Measurements from ENCODE around the gene TMEM181.

The TMEM181 gene

GRCh38 chr6:158565482-158566040 is 5.7 kb downstream of the TMEM181 start:
- DNase-seq = no peak

- no peak for DNase-seq
Measured at GRCh38 chr6:158566207-158566818, 6.4 kb downstream of the TMEM181 start.

DNA sequence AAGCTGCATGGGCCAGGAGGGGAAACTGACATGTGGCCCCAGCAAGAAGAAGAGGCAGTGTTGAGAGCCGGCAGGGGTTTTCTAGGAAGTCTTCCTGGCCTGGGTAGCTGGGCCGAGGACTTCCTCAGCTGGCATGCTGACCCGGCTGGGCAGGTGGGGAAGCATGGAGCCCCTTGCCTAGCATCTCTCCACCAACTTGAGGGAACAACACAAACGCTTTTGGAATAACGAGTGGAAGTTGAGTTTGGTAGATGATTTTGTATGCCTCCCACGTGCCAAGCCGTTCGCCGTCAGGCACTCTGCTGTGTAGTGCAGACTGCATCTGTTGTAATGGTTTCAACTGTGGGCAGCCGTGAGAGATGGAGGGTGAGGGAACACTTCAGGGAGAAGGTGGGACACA is 7.3 kb downstream of the TMEM181 start:
- no peak for DNase-seq

GRCh38 chr6:158567871-158568401 is 8.0 kb downstream of the TMEM181 start:
- no peak for DNase-seq

GRCh38 chr6:158568549-158568948 is 8.7 kb downstream of the TMEM181 start:
- DNase-seq = no peak

DNA sequence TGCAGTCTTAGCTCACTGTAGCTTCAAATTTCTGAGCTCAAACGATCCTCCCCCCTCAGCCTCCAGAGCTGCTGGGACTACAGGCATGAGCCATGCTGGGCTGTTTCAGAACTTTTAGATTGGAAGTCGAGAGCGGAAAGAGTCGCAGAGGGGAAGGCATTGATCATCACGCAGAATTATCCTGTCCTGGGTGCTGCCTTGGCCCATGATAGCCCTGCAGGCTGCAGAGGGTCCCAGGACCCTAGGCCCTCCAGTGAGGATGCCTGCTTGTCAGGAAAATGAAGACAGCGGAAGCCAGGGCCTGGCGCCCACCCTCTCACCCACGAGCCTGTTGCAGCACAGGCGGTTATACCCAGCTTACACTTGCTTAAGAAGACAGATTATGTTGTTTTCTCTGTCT is 9.1 kb downstream of the TMEM181 start:
- no peak for DNase-seq

DNA sequence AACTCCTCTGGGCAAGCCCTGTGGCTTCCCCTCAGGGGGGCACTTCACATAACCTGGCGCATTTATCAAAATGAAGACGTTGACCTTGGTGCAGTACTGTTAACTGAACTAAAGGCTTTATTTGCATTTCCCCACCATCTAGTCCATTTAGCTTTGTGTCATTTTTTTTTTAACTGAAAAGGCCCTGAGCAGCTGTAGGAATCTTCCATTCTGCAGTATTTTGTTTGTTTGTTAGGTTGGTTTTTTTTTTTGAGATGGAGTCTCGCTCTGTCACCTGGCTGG is 10.7 kb downstream of the TMEM181 start:
- DNase-seq = no peak

DNA sequence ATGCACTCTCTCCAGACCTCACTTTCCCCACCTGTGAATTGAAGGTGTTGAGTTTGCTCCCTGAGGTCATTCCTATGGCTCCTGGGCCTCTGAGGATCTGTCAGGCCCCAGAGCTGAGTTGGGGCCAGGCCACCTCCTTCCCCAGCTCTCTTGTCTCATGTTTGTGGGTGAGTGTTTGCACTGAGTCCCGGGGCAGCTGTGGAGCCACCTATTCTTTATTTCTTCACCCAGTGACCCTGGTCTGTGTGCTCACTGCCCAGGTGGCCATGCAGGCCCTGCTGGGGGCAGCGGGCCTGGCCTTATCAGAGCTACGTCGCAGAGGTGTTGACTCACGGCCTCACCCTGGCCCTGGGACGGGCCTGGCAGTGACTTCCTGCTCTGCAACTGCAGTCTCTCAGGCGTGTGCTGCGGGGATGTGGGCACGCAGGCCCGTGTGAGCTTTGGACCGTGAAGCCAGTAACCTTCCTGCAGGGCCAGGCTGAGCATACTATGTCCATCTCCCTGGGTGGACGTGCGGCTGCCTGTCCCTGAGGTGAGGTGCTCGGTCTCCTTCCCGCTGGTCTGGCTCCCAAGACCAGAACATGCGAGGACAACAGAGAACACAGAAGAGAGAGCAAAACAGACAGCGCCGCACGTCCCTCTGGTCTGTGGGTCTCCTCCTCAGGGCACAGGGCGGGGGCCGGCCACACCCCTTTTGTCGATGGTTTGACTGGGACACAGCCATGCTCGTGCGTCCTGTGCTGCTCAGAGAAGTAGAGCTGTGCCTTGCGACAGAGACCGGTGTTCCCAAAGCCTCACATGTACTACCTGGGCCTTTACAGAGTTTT is 12.1 kb downstream of the TMEM181 start:
- no peak for DNase-seq

DNA sequence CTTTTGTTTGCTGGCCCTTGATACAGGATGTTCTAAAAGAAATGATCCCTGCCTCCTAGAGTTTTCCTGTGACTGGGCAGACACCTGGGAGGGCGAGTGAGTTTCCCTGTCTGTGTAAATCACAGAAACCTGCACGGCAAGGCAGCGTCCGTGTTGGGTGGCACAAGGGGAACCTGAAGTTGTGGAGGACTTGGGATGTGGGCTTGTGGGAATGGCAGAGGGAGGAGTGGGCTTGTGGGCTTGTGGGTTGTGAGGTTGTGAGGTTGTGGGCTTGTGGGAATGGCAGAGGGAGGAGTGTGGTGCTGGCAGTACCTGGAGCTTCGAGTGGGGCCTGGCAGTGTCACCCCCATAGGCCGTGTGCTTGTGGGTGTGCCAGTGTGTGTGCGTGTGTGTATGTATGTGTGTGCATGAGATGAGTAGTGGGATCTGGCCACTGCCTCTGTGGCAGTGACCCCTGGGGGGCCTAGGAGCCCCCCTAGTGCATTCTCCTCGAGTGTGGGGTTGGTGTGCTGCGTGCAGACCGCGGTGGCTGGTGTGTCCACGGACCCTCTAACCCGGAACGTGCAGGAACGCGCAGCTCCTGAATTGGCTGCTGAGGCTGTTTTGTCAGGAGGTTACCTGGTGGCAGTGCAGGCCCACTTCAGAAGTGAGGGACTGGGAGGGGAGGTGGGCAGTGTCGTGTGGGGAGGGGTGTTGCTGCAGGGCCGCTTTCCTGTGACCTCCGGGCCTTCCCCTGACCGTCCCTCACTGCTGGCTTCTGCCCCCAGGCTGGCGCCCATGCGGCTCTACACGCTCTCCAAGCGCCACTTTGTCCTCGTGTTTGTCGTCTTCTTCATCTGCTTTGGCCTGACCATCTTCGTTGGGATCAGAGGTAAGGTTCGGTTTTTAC is 13.0 kb downstream of the TMEM181 start:
- no peak for DNase-seq

DNA sequence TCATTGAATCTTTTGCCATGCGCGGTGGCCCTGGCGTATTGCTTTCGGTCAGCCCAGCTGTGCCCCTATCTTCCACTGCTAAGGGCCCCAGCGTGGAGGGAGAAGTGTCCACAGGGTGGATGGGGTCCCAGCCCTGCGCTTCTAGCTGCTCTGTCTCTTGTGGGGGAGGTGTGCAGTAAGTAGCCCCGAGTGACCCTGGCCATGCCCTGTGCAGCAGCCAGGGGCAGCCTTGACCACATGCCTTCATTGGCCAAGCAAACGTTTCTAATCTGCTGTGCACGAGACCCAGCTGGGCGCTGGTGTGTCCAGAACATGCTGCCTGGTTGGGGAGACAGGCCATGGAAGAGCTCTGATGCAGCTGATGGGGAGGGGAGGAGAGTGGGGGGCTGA is 13.6 kb downstream of the TMEM181 start:
- no peak for DNase-seq

DNA sequence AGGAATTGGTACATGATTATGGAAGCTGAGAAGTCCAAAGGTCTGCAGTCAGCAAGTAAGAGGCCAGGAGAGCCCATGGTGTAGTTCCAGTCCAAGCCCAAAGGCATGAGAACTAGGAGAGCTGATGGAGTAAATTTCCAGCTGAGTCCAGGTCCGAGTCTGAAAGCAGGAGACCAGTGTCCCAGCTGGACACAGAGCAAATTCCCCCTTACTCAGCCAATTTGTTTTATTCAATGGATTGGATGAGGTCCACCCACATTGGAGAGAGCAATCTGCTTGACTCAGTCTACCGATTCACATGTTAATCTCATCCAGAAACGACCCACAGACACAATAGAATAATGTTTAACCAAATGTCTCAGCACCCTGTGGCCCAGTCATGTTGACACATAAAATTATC is 14.9 kb downstream of the TMEM181 start:
- no peak for DNase-seq

DNA sequence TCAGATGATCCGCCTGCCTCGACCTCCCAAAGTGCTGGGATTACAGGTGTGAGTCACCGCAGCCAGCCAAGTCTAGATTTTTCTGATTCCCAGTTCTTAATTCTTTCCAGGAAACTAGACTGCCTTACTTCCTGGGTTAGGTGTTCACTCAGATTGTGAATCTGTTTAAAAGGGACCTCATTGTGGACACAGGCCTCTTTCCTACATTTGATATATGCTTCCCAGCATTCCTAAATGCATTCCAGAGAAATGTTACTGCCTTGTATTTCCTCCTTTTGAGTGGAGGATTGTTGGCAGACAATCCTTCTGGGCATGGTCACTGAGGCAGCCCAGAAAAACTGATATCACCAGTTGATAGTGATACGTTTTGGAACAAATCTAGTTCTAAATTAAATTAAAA is 15.7 kb downstream of the TMEM181 start:
- DNase-seq = no peak

DNA sequence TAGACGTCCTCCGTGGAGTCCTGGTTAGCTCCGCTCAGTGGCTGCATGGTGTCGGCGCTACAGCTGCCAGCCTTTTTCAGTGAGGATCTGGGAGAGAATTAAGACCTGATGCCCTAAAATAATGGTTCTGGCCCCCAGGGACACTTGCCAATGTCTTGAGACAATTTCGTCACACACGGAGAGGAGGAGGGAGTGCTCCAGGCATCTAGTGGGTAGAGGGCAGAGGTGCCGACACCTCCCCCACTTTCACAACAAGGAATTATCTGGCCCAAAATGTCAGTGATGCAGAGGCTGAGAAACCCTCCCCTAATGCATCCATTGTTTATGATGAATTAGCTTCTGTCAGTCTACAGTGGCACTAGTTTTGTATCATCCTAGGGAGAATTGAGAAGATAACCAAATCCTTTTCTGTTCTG is 24.4 kb downstream of the TMEM181 start:
- DNase-seq = no peak

- no peak for DNase-seq
Measured at GRCh38 chr6:158586652-158587051, 26.8 kb downstream of the TMEM181 start.

GRCh38 chr6:158589366-158589765 is 29.5 kb downstream of the TMEM181 start:
- no peak for DNase-seq

DNA sequence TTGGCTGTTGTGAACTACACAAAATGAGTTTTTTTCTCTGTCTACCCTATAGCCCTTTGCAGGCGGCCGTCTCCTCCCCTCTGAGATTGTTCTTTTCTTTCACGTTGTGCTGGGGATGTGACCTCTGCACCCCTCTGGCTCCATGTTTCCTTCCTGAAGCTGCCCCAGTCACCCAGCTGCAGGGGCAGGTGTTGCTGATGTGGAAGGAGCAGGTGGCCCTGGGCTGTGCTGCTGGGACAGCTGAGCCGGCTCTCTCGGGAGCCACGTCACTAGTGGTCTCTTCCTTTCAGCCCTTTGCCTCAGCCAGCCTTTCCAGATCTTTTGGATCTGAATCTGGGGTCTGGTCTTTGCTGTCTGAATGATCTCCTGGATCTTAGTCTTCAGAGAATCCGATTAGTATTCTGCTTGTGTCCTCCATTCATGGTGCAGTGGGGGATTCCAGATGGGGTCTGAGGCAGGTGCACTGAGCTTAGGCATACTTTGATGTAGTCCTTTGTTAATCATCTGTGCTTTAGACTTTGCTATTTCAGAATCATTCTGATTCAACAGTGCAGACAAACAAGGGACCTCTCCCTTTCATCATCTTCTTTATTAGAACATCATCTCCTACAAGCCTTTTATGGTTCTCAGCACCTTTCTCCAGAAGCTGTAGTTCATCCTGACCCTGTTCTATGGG is 31.4 kb downstream of the TMEM181 start:
- no peak for DNase-seq

DNA sequence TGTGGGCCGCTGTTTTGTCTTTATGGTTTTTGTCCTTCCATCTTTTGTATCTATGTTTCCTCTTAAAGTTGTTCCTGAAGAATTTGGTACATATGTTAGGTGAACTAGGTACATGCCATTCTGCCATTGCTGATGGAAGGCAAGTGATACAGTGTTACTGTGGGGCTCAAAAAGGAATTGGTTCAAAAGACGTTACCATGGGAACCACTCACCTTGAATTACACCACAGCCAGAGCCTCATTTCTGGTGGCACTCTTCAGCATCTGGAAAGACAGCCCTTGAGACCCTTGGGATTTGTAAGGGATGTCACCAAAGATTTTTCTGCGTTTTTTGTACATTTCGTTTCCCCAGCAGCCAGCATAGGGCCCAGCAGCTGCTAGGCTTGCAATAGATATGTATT is 31.9 kb downstream of the TMEM181 start:
- DNase-seq = no peak

GRCh38 chr6:158593670-158594069 is 33.8 kb downstream of the TMEM181 start:
- DNase-seq = no peak

DNA sequence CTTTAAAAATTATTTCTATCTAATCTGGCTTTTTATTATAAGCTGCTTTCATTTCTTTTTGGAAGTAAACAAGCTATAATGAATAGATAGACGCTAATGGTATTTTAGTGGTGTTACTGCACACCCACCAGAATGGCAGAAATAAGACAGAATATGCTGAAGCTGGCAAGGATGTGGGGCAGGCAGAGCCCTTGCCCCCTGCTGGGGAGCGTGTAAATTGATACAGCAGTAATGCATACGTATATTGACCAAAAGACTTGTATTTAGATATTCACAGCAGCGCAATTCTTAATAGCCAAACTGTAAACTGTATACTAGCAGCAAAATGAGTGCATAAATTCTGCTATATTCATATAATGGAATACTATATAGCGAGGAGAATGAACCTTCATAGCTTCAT is 35.3 kb downstream of the TMEM181 start:
- DNase-seq = no peak

DNA sequence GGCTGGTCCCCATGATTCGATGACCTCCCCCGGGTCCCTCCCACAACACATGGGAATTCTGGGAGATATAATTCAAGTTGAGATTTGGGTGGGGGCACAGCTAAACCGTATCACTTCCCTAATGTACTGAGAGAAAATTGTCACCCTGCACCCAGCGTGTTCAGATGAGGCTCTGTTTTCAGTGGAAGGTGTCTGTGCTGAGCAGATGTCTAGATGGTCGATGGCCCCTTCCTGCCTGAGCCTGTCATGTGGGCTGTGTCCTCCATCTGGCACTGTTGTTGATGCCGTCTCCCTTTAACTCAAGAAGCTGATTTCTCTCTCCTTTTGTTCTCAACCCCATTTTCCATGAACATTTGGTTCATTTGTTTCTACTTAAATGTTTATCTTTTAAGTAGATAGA is 37.0 kb downstream of the TMEM181 start:
- DNase-seq = no peak

- no peak for DNase-seq
Measured at GRCh38 chr6:158597565-158597964, 37.7 kb downstream of the TMEM181 start.

- DNase-seq = no peak
Measured at GRCh38 chr6:158599635-158600034, 39.7 kb downstream of the TMEM181 start.
